ENCODE results near the gene CGNL1.

Gene CGNL1

GRCh38 chr15:57496946-57497869 lies 120.9 kb downstream of the CGNL1 start:
- DNase-seq (ENCODE audit: low read depth): no peak

DNA sequence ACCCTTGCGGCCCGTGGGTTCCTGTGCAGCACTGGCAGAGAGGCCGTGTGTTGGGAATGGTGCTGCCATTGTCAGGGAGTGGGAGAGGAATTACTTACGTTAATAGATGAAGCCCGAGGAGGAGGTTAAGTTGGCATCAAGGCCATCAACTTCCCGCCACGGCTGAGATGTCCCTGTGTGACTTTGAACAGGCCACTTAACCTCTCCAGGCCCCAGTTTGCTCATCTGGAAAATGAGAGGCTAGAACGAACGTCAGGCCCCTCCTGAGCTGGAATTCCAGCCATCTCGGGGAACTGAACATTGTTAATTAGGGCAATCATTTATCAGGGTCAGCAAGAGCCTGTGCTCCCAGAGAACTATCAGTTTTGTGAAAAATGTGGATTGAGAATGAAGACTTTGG lies 124.0 kb downstream of the CGNL1 start:
- no peak for DNase-seq (ENCODE audit: low read depth)

DNA sequence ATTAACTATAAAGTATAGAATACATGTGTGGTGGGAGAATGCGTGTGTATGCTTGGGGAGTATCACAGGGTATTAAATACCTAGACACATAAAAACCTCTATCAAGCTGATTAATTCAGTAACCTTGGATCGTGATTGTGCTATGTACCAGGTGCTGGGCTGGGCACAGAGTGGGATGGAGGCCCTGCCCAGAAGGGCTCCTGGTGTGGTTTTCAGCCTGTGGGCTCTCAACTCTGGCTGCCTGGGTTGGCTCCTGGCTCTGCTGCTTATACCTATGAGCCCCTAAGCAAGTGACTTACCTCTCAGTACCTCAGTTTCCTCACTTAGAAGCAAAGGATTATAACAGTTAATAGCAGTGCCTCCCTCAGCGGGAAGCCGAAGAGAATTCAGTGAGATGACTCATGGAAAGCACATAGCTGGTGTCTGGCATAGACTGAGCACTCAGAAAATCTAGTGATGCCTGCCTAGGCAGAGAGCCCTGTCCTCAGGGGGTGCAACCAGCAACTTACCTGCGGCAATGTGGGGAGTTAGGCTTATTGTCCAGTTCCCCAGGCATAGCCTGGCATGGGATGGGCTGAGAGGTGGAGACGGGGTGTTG lies 124.8 kb downstream of the CGNL1 start:
- DNase-seq (ENCODE audit: low read depth): no peak

- DNase-seq (ENCODE audit: low read depth): no peak
Measured at GRCh38 chr15:57502116-57502515, 125.8 kb downstream of the CGNL1 start.

GRCh38 chr15:57503051-57503702 lies 126.9 kb downstream of the CGNL1 start:
- DNase-seq (ENCODE audit: low read depth): no peak

- DNase-seq (ENCODE audit: low read depth): no peak
Measured at GRCh38 chr15:57503911-57504598, 127.8 kb downstream of the CGNL1 start.

DNA sequence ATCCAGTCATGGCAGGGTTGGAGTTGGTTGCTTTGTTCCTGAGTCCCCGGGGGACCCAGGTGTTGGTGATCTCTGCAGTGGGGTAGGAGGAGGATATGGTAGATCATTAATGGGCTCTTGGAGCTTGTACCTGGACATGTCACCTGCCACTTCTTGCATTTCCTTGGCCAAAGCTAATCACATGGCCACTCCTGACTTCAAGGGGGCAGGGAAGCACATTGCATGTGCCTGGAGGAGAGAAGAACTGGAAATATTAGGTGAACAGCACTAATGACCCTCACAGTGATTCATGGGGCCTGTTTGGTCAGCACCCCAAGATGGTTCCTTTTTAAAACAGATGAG lies 128.3 kb downstream of the CGNL1 start:
- no peak for DNase-seq (ENCODE audit: low read depth)

DNA sequence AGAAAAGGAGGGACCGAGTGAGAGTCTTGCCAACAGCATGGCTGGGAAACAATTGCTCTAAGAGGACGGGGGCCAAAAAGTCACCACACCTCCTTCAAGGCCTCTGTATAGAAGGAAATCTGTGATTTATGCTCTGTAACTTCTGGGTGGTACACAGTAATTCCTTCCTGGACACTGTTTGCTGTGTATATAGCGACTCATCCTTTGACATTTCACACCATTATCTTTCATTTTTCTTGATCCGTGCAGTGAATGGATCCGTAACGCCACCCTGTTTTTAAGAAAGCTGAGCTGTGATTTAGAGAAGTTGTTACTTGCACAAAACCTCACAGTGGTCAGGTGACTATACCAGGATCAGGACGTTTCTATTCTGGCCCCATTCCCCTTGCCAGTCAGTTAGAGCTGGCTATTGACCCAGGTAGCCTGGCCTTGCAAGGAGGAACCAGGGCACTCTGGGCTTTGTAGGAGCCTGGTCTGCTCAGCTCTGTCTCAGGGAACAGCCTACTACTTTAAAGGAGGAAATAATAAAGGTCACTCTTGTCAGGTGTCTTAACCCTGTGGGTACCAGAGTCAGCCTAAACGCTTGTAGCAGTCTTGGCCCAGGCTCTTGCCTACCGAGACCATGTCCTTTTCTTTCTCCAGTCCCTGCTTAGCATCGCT lies 128.9 kb downstream of the CGNL1 start:
- no peak for DNase-seq (ENCODE audit: low read depth)

DNA sequence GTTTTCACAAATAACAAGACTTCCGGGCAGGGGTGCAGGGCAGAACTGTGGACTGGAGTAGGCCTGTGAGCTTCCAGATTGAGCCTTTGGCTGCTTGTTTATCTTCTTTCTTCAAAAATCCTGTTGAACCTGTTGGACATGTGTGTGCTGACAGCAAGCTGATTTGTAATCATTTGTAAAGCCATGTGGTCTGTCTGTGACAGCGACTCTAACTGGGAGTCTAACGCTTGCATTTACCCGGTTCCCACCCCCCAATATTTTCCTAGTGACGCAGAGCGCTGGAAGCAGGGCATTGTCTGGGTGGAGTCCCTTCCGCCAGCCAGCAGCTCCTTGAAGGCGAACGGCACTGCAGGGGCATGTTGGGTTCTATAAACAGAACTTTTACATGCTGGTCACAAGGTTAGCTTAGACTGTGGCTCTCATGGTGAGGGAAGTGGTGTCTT lies 129.7 kb downstream of the CGNL1 start:
- DNase-seq (ENCODE audit: low read depth): no peak

DNA sequence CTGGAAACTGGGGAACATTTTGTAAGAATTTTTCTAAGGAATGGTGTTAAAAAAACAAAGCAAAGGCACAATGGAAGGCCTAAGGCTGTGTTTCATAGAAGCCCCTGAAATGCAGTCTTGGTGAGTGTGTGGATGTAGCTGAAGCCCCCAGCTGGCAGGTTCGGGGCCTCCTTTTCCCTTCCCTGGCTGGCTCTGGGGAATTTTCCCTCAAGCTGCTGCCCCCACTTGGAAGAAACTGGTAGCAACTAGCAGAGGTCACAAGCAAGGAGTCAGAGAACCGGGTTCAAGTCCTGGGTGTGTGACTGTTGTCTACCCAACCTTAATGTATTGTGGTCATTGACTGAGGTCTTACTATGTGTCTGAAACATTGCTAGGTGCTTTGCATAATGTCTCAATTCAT lies 130.1 kb downstream of the CGNL1 start:
- DNase-seq (ENCODE audit: low read depth): no peak

- no peak for DNase-seq (ENCODE audit: low read depth)
Measured at GRCh38 chr15:57507111-57507510, 130.8 kb downstream of the CGNL1 start.

DNA sequence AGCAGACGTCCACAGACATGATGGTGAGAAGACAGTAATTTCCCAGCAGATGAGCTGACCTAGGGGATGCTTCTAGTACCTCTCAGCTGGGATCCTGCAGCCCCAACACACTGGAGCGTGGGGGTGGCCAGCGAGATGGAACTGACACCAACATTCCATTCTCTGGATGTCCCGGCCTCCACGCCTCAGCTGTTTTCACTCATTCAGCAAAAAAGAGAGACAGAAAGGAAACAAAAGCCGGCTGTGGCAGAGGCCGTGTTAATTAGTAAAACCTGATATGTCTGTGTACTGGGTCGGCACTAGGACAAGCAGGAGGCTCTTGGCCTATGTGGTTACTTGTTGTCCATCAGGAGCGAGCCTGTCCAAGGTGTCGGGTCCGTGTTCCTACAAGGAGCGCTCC lies 132.8 kb downstream of the CGNL1 start:
- DNase-seq (ENCODE audit: low read depth): no peak

DNA sequence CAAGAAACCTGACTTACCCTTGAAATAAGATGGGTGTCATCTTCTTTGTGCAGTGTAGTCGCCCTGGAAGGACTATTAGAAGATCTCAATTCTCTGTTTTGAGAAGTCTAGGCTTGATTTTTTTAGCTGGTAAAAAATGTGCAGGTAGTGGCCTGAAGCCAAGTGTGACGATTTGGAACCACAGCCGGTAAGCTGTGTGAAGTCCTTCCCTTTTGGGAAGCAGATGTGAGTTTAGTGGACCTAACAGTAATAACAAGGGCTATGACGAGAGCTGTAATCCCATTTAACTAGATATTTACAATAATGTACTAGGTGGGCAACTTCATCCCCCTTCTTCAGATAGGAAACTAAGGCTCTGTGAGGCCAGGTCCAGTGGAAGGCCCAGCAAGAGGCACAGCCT lies 133.7 kb downstream of the CGNL1 start:
- DNase-seq (ENCODE audit: low read depth): no peak

GRCh38 chr15:57510647-57511046 lies 134.3 kb downstream of the CGNL1 start:
- DNase-seq (ENCODE audit: low read depth): no peak

DNA sequence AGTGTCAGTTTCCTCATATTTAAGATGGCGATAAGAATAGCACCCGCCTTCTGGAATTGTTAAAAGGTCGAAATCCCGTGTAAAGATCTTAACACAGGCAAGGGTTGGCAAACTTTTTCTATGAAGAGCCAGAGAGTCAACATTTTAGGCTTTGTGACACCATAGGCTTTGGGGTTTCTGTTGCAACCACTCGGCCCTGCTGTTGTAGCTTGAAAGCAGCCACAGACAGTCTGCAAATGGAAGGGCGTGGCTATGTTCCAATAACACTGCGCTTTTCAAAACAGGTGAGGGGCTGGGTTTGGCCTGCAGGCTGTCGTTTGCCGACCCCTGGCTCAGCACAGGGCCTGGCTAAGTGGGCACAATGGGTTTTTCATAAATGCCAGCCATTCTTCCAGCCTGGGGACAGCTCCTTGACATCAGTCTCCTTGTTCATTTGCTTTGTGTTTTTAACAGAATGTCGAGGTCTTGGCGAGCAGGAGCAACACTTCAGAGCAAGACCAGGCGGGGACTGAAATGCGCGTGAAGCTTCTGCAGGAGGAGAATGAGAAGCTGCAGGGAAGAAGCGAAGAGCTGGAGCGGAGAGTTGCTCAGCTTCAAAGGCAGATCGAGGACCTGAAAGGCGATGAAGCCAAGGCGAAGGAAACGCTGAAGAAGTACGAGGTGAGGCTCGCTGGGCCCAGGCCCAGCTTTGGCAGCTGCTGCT lies 140.2 kb downstream of the CGNL1 start:
- DNase-seq (ENCODE audit: low read depth): no peak

DNA sequence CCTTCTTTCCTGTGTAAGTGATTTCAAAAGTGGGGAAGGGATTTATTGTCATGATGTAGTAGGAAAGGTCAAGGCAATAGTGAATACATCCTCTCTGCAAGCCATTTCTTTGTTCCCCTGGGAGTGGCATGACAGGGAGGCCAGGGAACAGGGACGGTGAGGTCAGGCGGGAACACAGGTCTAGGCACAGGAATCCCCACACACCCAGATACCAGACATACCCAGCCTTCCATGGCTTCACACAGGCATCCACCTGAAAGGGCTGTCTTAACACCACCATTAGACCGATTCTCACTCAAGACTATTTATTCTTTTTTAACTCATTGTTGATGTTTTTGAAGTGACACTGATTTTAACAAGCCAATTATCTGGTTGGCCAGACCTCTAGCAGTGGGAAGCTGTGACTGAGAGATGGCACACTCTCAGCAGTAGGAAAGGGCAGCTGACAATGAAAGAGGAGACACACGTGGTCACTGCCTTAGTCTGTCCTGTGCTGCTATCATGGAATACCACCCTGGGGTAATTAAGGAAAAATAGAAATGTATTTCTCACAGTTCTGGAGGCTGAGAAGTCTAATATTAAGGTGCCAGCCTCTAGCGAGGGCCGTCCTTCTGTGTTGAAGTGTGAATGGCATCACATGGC lies 140.8 kb downstream of the CGNL1 start:
- no peak for DNase-seq (ENCODE audit: low read depth)

DNA sequence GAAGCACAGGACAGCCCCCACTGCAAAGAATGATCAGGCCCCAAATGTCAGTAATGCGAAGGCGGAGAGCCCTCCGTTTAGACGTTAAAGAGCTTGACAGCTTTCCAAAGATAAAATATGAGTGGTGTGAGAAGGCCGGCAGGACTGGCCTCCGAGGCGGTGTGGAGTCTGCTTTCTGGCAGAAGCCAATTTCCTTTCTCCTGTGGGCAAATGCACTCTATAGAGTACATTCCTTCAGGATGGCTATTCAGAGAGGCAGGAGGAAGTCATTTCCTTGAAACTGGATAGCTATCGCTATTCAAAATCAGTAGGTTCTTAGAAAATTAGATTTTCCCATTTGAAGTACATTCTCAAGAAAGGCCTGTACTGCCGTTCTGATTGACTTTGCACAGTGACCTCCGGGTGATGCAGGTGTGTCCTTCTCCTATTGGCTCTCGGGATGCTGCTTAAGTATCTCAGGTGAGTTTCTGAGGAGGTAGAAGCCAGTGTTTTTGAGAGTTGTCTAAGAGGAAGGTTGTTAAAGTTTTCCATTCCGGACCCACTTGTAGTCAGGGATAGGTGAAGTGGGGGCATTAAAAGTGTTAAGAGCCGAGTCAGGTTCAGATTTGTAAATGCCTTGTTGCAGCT lies 142.6 kb downstream of the CGNL1 start:
- DNase-seq (ENCODE audit: low read depth): no peak

- no peak for DNase-seq (ENCODE audit: low read depth)
Measured at GRCh38 chr15:57519806-57520205, 143.5 kb downstream of the CGNL1 start.

DNA sequence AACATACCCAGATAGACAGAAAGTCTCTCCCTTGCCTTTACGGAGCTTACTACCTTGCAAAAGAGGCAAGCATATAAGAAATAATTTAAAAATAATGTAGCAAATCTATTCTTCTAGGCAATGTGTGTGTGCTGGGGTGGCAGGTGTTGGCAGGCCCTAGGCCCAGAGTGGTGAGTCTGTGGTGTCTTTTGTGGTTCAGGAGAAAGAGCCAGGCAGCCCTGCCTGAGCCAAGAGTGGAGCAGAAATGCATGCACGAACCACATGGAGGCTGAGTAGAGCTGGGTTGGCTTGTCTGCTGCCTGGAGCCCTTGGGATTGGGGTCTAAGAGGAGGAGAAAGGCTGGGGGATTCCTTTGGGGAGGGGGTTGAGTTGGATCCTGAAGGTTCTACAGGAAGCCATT lies 145.2 kb downstream of the CGNL1 start:
- no peak for DNase-seq (ENCODE audit: low read depth)

- DNase-seq (ENCODE audit: low read depth): no peak
Measured at GRCh38 chr15:57522148-57522547, 145.8 kb downstream of the CGNL1 start.
